ENCODE data around the gene TRIM9.
A peak's percentile ranks its signal among the peaks of the same experiment; 100 is the strongest.

Gene TRIM9

DNA sequence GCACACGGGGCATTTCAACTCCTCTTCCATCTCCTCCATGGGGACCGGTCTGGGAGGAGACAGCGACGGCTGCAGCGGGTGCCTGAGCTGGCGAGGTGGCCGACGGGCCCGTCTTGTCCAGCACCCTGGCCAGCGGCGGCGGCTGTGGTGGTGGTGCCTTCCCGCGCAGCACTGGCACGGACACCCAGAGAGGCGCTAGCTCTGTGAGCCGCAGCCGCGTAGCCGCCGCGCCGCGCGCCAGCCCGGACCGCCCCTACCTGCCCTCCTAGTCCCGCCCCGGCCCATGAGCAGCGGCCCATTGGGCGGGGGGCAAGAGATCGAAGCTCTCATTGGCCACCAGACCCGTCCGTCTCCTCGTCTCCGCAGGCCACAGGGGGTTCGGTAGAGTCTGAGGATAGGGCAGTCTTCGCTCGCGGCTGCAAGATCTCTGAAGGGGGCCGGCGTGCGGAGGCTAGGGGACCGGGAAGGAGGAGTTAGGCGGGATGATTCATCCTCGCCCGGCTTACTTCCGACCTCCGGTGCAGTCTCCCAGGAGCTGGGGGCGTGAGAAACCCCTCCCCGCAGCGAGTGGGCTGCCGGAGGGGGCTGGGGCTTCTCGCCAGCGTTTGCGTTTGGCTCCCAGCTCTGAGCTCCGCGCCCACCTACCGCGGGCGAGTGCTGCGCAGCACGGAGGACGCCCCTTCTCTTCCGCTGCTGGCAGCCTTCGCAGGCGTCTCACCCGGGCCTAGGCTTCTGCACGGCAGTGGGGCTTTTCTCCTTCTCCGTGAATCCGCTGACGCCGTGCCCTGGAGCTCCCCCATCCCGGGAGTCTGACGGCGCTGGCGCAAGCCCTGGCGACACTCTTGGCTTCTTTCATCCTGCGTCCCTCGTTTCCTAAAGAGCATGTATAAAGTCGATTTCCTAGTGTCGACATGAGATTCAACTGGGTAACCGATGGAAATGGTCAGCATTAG is at the start of gene TRIM9:
Gene TRIM9, minus strand, starts transcription at position 205 of the 953 bp plus-strand sequence. Its CDS starts 166 bp downstream, at position 39.
- peak; percentile 81 for DNase-seq (ENCODE audit: low read depth)
- TF ChIP-seq, protein P1, sequence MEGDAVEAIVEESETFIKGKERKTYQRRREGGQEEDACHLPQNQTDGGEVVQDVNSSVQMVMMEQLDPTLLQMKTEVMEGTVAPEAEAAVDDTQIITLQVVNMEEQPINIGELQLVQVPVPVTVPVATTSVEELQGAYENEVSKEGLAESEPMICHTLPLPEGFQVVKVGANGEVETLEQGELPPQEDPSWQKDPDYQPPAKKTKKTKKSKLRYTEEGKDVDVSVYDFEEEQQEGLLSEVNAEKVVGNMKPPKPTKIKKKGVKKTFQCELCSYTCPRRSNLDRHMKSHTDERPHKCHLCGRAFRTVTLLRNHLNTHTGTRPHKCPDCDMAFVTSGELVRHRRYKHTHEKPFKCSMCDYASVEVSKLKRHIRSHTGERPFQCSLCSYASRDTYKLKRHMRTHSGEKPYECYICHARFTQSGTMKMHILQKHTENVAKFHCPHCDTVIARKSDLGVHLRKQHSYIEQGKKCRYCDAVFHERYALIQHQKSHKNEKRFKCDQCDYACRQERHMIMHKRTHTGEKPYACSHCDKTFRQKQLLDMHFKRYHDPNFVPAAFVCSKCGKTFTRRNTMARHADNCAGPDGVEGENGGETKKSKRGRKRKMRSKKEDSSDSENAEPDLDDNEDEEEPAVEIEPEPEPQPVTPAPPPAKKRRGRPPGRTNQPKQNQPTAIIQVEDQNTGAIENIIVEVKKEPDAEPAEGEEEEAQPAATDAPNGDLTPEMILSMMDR (IDR thresholded peaks at IDR 0.05; ENCODE audit: control insufficient read depth, extremely low read depth, insufficient read depth) = no peak
- H3K4me3 ChIP-seq (ENCODE audit: low read depth, low read length) = peak within 1 kb of the TSS; percentile 50

DNA sequence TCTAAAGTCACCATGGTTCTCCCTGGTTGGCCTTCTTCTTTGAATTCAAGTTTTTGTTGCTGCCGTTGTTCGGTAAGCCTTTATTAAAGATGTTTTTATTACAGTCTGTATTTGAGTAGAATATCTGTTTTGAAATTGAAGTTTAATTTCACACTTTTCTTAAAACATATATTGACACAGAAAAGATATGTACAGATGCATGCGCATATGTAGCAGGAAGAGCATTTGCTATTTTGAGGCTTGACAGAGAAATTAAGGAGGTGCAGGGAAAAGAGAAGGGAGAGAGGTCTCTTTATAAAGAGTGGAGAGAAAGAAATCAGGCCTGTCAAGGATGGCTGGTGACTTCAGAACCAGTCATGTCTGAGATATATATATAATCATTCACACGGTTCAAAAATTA is 46.0 kb upstream of the TRIM9 start:
- no peak for DNase-seq (ENCODE audit: low read depth)
- no peak overlapping the region for H3K4me3 ChIP-seq (ENCODE audit: low read depth, low read length)
- TF ChIP-seq, protein P1 (IDR thresholded peaks at IDR 0.05; ENCODE audit: control insufficient read depth, extremely low read depth, insufficient read depth) = no peak

DNA sequence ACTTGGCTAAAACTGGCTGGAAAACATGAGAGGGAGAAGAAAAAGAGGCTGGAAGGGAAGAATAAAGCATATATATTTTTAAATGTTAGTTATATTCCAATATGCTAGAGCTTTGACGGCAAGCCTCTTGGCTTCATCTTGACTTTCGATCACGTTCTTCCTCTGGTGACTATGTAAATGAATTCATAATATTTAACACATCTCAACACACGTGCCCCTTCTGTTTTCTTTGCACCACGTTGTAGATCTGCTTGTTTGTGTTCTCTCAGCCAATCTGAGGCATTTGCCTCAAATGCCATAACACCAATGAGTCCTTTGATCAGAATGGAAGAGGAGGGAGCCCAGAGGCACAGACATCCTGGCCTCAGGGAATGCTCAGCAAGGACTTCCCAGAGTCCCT is 45.4 kb upstream of the TRIM9 start:
- DNase-seq (ENCODE audit: low read depth) = no peak
- no peak overlapping the region for H3K4me3 ChIP-seq (ENCODE audit: low read depth, low read length)
- TF ChIP-seq, protein P1 (IDR thresholded peaks at IDR 0.05; ENCODE audit: control insufficient read depth, extremely low read depth, insufficient read depth) = no peak

DNA sequence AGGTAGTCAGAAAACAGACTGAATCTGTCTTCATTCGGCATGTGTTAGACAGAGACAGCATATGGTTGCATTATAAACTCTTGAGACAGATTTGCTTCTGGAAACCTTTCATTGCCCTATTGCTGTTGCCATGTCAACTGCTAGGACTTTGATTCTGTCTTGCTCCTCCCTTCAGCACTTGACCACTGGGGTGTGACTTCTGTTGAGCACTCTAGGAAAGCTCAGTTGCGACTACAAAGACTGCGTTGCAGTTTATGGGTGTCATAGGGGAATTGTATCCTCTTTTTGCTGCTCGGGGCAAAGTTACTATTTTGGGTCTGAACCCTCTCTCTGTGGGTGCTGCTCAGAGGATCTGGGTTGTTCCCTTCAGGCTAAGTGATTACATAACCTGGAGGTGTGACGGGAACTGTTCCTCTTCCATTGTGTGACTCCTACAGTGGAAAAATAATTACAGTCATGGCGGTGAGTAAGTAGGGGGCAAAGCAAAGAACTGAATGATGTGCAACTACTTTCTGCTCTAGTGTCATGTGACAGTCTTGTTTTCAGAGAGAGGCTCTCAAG is 44.3 kb upstream of the TRIM9 start:
- TF ChIP-seq, protein P1 (IDR thresholded peaks at IDR 0.05; ENCODE audit: control insufficient read depth, extremely low read depth, insufficient read depth) = no peak
- no peak overlapping the region for H3K4me3 ChIP-seq (ENCODE audit: low read depth, low read length)
- DNase-seq (ENCODE audit: low read depth) = no peak

DNA sequence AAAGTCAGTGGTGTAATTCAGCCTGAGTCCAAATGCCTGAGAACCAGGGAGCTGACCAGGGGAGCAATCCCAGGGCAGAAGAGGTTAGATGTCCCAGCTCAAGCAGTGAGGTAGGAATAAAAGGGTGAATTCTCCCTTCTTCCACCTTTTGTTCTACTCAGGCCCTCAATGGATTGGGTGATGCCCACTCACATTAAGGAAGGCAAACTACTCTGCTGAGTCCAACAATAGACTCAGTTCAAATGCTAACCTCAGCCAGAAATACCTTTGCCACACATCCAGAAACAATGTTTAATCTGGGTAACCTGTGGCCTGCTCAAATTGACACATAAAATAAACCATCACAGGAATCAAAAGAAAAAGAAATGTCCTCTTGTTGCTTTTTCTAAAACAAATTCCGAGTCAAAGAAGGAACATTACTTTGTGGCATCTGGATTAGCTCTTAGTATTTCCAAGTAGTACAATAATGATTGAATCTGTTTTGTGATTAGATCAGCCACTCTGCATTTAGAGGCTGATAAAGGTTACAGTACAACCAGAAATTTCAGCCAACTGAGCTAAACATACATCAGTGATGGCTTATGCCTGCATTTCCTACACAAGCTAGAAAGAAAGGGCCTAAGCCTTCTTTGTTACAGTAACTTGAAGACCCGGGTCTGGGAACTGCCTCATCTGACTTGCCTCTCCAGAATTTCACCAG is 43.6 kb upstream of the TRIM9 start:
- H3K4me3 ChIP-seq (ENCODE audit: low read depth, low read length) = no peak overlapping the region
- no peak for DNase-seq (ENCODE audit: low read depth)
- TF ChIP-seq, protein P1 (IDR thresholded peaks at IDR 0.05; ENCODE audit: control insufficient read depth, extremely low read depth, insufficient read depth) = no peak

DNA sequence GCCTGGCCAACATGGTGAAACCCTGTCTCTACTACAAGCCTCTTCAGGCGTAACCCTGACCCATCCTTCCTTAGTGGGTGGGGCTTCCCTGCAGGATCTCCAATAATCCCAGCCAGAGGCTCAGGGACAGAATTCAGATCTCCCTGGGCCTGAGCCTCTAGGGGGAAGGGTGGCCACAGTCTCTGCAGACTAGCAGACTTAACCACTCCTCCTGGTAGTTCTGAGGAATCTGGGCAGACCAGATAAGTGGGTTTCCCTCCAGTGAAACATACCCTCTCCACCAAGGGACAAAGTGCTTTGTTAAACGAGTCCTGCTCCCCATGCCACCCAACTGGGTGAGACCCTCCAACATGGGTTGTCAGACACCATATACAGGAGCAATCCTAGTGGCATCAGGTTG is 36.6 kb upstream of the TRIM9 start:
- no peak for DNase-seq (ENCODE audit: low read depth)
- TF ChIP-seq, protein P1 (IDR thresholded peaks at IDR 0.05; ENCODE audit: control insufficient read depth, extremely low read depth, insufficient read depth) = no peak
- no peak overlapping the region for H3K4me3 ChIP-seq (ENCODE audit: low read depth, low read length)

Measured in LNCaP clone FGC (cell line).